Upper lobe of left lung (tissue), 6 donors: Measurements from ENCODE around the gene NUP210. TPM values are rescaled to one million over a fixed set of nuclear protein-coding genes. Genes with fewer than 3 reads are reported as not detected.

Source experiments
- ATAC-seq, 2 donors: fragments of 200-7000 bp; cut with Tn5 transposase; one replicate each; pipeline ENCODE4 v1.9.1; 2022; ENCODE audit warnings: mild to moderate bottlenecking in 2 of 2, moderate library complexity in 2 of 2; ENCODE audit not compliant: low FRiP score in 2 of 2
- DNase-seq, 2 donors: peaks; one replicate each; pipeline ENCODE4 v3.0.0-alpha.2; 2019 to 2020
- H3K27ac ChIP-seq, 4 donors: fragments of 200-600 bp; sonication (generic); one replicate each; pipeline ENCODE4 v1.5.1; 2016 to 2019
- H3K27me3 ChIP-seq, 4 donors: fragments of 200-600 bp; sonication (generic); one replicate each; pipeline ENCODE4 v1.5.1; 2017 to 2019
- H3K36me3 ChIP-seq, 4 donors: fragments of 200-600 bp; sonication (generic); one replicate each; pipeline ENCODE4 v1.5.1; 2016 to 2019
- H3K4me1 ChIP-seq, 4 donors: fragments of 200-600 bp; sonication (generic); one replicate each; pipeline ENCODE4 v1.5.1; 2018 to 2019
- H3K4me3 ChIP-seq, 4 donors: fragments of 200-600 bp; sonication (generic); one replicate each; pipeline ENCODE4 v1.5.1; 2017 to 2019; ENCODE audit warnings: mild to moderate bottlenecking in 2 of 4, moderate library complexity in 1 of 4
- H3K9me3 ChIP-seq, 4 donors: fragments of 200-600 bp; sonication (generic); one replicate each; pipeline ENCODE4 v1.5.1; 2018 to 2019
- CTCF ChIP-seq, 6 experiments: fragments of 450-650 bp in 4 of 6; fragments of 200-600 bp in 2 of 6; sonication (generic) in 2 of 6; IDR thresholded peaks; one replicate each; pipeline ENCODE4 v1.5.1; 2016 to 2019; ENCODE audit warnings: antibody characterized with exemption in 6 of 6
- EP300 ChIP-seq, 4 donors: sonication (generic); formaldehyde crosslinking; IDR thresholded peaks; one replicate each; pipeline ENCODE4 v1.5.1; 2017; ENCODE audit warnings: antibody characterized with exemption in 4 of 4, control low read depth in 2 of 4
- POLR2A ChIP-seq, 4 donors: fragments of 450-650 bp; IDR thresholded peaks; one replicate each; pipeline ENCODE4 v1.5.1; 2016 to 2017; ENCODE audit warnings: antibody characterized with exemption in 4 of 4, mild to moderate bottlenecking in 2 of 4
- POLR2AphosphoS5 ChIP-seq, 2 donors: sonication (generic); formaldehyde crosslinking; IDR thresholded peaks; one replicate each; pipeline ENCODE4 v1.5.1; 2017; ENCODE audit warnings: antibody characterized with exemption in 2 of 2
- whole genome bisulfite sequencing, 2 donors: methylation state at CpG; one replicate each; pipeline ENCODE4 v1.1.5; 2017 to 2018; 5-methylcytosine and 5-hydroxymethylcytosine counted together
- total RNA-seq, 6 donors: library from RNA; depleted of rRNA in 4 of 6; stranded (reverse); fragments of >200 nt in 4 of 6; gene quantifications; one replicate each; pipeline versions ENCODE4 v1.1.0 to v1.2.1, GENCODE V29; 2016 to 2021
- donor health status: DM: no; HTN: no; CAD: no; lungs with moderate emphysema.
- donor health status: DM: no; HTN: yes; CAD: no; lungs with severe emphysema.

NUP210 gene
- total RNA-seq, 6 donors from 2014 or later, result 14.6 to 23.0 (median 20.8) TPM

- ATAC-seq (no peak), DNase-seq (no peak)
- H3K4me3 ChIP-seq, result no peak overlapping the region
- H3K9me3 ChIP-seq, result no peaks in the 10 kb centered on the region
- no peak for TF ChIP-seq EP300 (IDR thresholded peaks at IDR 0.05)
- TF ChIP-seq POLR2A (IDR thresholded peaks at IDR 0.05), result no peak
- no peak for TF ChIP-seq CTCF (IDR thresholded peaks at IDR 0.05)
- TF ChIP-seq POLR2AphosphoS5 (IDR thresholded peaks at IDR 0.05), result no peak
- 95 to 97% methylated on average over 10 to 11 of the region's 11 CpGs for WGBS, 2 donors
- H3K27me3 ChIP-seq, result no peaks in the 10 kb centered on the region
- H3K27ac ChIP-seq, result no peak overlapping the region
- H3K36me3 ChIP-seq, result peaks cover 5 to 65% (median 47%) of the 10 kb centered on the region in 4 donors
- H3K4me1 ChIP-seq, result no peaks in the 10 kb centered on the region
These were observed 95.2 kb downstream of the NUP210 start for GRCh38 chr3:13324835-13325501.

GRCh38 chr3:13323822-13324221 is 96.3 kb downstream of the NUP210 start:
- no peaks in the 10 kb centered on the region for H3K4me1 ChIP-seq
- H3K36me3 ChIP-seq, result peaks cover 5 to 72% (median 55%) of the 10 kb centered on the region in 4 donors
- WGBS, 2 donors, result 96 to 97% methylated on average over 4 to 5 of the region's 5 CpGs
- TF ChIP-seq EP300 (IDR thresholded peaks at IDR 0.05) (no peak), POLR2AphosphoS5 (IDR thresholded peaks at IDR 0.05) (no peak), CTCF (IDR thresholded peaks at IDR 0.05) (no peak), POLR2A (IDR thresholded peaks at IDR 0.05) (no peak)
- no peaks in the 10 kb centered on the region for H3K9me3 ChIP-seq
- no peak overlapping the region for H3K27ac ChIP-seq
- no peaks in the 10 kb centered on the region for H3K27me3 ChIP-seq
- DNase-seq (no peak), ATAC-seq (no peak)
- H3K4me3 ChIP-seq, result no peak overlapping the region

GRCh38 chr3:13322324-13322723 is 97.8 kb downstream of the NUP210 start:
- TF ChIP-seq CTCF (IDR thresholded peaks at IDR 0.05), result no peak
- TF ChIP-seq POLR2A (IDR thresholded peaks at IDR 0.05), result no peak
- no peak for TF ChIP-seq POLR2AphosphoS5 (IDR thresholded peaks at IDR 0.05)
- no peak overlapping the region for H3K27ac ChIP-seq
- no peak for ATAC-seq
- WGBS, 2 donors, result 90 to 98% methylated on average over 2 to 8 of the region's 8 CpGs
- H3K9me3 ChIP-seq, result no peaks in the 10 kb centered on the region
- peaks cover 0 to 71% (median 53%) of the 10 kb centered on the region in 4 donors for H3K36me3 ChIP-seq
- no peak for DNase-seq
- H3K27me3 ChIP-seq, result no peaks in the 10 kb centered on the region
- no peak overlapping the region for H3K4me3 ChIP-seq
- H3K4me1 ChIP-seq, result no peaks in the 10 kb centered on the region

- WGBS, 2 donors, result 98 to 99% methylated on average over 19 of the region's 22 CpGs
- H3K4me3 ChIP-seq, result no peak overlapping the region
- TF ChIP-seq EP300 (IDR thresholded peaks at IDR 0.05) (no peak), POLR2A (IDR thresholded peaks at IDR 0.05) (no peak), CTCF (IDR thresholded peaks at IDR 0.05) (no peak), POLR2AphosphoS5 (IDR thresholded peaks at IDR 0.05) (no peak)
- DNase-seq (no peak), ATAC-seq (no peak)
- H3K36me3 ChIP-seq, result peaks cover 0 to 71% (median 46%) of the 10 kb centered on the region in 4 donors
- H3K27me3 ChIP-seq, result no peaks in the 10 kb centered on the region
- no peak overlapping the region for H3K27ac ChIP-seq
- no peaks in the 10 kb centered on the region for H3K4me1 ChIP-seq
- no peaks in the 10 kb centered on the region for H3K9me3 ChIP-seq
These were observed 100.4 kb downstream of the NUP210 start for GRCh38 chr3:13319564-13320220.
